NCI-H510A treated with DMSO at 0.1 percent for 48 hours (cell line): ENCODE measurements around the gene H2BK1.
A peak's percentile ranks its signal among the peaks of the same experiment; 100 is the strongest.

Experiments
- DNase-seq: peaks from one replicate; lab custom pipeline; 2025; lab: John Stamatoyannopoulos, UW

Gene H2BK1

DNA sequence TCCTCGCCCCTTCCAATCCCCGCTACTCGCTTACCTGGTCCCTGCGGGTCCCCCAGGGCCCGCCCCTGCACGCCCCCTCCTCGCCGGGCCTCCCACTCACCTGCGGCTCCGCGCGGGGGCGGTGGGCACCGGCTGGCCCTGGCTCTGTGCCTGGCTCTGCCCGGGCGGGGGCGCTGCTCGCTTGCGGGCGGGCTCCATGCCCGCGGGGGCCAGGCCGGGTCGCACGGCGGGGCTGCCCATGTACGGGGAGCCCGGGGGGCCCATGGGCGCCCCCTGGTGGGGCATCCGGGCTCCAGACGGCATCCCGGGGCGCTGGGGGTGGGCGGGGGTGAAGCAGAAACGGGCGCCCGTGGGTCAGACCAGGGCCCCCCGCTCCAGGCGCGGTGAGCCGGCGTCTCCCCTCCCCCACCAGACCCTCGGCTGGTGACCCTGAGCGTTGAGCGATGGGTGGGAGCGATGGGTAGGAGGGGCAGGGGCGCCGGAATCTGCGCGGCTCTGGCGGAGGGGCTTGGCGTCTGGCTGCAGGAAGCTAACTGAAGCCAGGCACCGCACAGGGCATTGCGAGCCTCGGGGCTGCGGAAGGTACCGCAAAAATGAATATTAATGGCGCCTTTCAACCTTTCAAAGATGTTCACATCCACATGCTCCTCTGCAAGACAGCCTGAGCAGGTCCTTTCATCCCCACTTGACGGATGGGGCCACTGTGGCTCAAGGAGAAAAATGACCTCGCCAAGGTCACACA is 35.2 kb upstream of the H2BK1 start:
- no peak for DNase-seq

DNA sequence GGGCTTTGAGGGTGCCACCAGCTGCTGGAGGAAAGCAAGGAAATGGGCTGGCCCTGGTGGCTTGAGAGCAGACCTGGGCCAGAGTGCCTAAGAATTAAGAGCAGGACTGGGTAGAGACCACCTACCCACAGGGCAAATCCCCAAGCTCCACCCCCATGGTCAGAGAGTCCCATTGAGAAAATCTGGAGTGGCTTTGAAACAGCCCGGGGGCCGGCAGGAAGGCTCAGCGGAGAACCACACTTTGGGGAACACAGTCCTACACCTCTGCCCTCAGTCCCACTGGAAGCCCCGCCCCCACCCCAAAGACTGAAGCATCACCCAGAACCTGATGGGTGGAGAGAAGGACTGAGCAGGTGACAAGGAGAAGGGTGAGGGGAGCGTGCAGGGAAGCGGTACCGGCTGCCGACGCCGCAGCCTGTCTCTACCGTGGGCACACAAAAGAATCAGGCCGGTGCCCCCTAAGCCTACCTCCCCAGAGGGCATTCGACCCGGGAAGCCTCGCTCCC is 34.6 kb upstream of the H2BK1 start:
- no peak for DNase-seq

- peak; percentile 34 for DNase-seq
Measured at GRCh38 chr7:151244196-151244840, 34.0 kb upstream of the H2BK1 start.

DNA sequence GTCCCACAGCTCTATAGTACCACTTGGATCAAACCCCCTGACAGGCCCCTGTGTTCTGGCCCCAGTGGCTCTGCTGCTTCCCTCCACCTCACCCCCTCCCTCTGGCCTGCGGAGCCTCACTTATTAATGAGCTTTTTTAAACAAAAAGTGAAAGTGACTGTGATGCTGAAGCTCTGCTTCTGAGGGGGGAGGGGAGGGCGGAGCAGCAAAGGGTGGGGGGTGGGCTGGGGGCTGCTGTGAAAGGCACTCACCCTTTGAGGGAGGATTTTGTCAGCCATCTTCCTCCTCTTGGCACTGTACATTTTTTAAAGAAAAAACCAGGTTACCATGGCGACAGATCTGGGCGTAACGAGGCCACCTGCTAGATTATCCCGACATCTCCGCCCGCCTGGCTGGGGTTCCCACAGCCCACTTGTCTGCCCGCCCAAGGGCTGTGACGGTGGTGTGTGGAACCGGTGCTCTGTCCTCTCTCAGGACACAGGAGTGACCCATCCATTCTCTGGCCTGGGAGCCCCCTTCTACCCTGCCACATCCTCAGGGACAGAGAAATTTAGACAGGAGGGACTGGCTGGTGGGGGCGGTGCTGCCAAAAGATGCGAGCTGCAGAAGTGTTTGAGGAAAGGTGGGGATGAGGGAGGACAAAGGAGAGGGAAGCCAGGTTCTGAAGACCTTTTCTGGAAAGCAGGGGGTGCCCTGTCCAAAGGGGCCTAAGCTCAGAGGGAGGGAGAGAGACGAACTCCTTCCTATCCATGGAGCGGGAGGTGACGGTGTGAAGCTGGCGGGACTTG is 33.3 kb upstream of the H2BK1 start:
- DNase-seq = no peak

DNA sequence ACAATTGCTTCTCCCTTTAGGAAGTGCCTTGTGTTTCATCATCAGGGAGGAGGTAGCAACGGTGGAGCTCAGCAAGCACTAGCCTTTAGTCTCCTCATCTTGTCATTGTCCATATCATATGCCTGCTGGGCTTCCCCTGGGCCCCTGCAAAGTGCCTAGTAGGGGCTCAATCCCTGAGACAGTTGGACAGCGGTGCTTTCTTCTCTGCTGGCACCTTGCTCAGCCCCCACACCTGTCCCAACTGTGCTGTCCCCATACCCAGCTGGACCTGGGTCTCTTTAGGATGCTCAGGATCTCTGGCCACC is 32.7 kb upstream of the H2BK1 start:
- DNase-seq = no peak

- DNase-seq = no peak
Measured at GRCh38 chr7:151242159-151243044, 32.1 kb upstream of the H2BK1 start.

GRCh38 chr7:151241755-151242096 is 31.4 kb upstream of the H2BK1 start:
- DNase-seq = no peak

DNA sequence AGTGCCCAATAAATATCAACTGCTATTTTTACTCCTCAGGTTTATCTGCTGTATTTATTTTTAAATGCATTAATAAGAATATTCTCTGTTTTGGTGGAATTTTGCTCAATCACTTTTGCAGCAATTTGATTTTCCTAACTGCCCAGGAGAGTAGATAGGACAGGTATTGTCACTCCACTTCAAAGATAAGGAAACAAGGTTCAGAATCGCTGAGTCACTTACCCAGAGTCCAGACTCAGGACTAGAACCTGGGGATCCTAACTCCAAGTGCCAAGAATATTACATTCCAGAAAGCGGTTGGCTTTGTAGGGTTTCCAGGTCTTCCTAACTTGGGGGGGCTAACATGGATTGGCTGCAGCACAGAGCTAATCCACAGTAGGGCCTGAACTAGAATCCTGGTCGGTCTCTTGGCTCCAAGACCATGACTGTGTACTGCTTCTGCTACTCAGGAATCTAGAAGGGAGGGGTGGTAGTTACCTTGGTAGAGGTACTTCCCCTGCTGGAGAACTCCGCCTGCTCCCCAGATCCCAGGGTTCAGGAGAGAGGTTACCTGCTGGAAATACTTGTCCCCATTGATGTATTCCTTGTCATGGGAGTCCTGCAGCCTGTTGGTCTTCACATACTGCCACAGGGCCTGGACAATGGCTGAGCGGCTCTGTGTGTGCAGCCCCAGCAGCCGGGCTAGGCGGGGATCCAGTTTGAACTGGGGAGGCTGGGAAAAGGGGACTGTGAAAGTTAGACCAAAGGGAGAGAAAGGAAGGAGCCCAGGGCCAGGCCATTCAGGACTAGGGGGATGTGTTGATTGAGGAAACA is 30.9 kb upstream of the H2BK1 start:
- DNase-seq = no peak

- DNase-seq = no peak
Measured at GRCh38 chr7:151240536-151240935, 30.2 kb upstream of the H2BK1 start.

GRCh38 chr7:151239837-151240459 is 29.7 kb upstream of the H2BK1 start:
- DNase-seq = no peak

DNA sequence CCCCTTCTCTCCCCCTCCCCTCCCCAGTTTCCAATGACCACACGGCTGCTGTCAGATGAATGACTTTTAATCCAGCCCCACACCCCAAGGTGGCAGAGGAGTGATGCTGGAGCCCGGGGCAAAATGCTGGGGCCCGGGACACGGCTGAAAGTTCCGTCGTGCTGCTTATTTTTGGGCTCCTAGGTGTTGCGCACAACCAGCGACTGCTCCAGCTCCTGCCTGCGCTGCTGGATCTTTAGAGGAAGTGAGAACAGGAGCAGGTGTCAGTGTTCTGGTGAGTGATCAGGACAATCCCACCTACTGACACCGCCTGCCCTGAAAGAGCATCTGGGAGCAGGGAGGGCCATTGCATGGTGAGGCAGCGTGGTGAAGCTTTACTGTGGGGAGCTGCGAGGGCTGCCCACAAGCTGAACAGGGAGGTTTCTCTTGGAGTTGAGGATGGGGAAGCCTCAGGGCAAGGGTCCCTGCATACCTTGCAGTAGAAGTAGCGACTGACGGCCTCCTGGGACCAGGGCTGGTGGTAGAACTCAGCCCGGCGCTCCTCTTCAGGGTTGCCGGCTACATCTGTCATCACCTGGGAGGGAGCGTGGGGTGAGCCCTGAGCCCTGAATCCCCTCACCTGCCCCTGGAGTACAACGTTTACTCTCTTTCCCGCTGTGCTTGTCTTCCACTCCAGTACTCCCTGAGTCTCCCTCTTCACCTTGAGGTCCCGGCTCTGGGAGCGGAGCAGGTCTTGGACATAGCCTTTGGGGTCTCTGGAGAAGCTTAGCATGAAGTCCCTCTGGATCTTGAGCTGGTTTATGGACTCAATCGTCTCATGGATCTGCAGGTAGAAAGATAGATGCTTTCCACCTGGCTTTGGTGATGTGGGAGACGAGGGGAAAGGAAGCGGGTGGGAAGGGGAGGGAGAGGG is 28.9 kb upstream of the H2BK1 start:
- no peak for DNase-seq

GRCh38 chr7:151238190-151238810 is 28.0 kb upstream of the H2BK1 start:
- no peak for DNase-seq

DNA sequence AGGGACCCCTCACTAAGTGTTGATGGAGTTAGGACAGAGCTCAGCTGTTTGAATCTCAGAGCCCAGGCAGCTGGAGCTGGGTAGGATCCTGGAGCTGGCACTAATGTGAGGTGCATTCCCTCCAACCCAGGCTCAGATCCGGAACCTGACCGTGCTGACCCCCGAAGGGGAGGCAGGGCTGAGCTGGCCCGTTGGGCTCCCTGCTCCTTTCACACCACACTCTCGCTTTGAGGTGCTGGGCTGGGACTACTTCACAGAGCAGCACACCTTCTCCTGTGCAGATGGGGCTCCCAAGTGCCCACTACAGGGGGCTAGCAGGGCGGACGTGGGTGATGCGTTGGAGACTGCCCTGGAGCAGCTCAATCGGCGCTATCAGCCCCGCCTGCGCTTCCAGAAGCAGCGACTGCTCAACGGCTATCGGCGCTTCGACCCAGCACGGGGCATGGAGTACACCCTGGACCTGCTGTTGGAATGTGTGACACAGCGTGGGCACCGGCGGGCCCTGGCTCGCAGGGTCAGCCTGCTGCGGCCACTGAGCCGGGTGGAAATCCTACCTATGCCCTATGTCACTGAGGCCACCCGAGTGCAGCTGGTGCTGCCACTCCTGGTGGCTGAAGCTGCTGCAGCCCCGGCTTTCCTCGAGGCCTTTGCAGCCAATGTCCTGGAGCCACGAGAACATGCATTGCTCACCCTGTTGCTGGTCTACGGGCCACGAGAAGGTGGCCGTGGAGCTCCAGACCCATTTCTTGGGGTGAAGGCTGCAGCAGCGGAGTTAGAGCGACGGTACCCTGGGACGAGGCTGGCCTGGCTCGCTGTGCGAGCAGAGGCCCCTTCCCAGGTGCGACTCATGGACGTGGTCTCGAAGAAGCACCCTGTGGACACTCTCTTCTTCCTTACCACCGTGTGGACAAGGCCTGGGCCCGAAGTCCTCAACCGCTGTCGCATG is 27.2 kb upstream of the H2BK1 start:
- DNase-seq = no peak

GRCh38 chr7:151236406-151236805 is 26.1 kb upstream of the H2BK1 start:
- DNase-seq = no peak

- DNase-seq = no peak
Measured at GRCh38 chr7:151235091-151235787, 25.0 kb upstream of the H2BK1 start.

DNA sequence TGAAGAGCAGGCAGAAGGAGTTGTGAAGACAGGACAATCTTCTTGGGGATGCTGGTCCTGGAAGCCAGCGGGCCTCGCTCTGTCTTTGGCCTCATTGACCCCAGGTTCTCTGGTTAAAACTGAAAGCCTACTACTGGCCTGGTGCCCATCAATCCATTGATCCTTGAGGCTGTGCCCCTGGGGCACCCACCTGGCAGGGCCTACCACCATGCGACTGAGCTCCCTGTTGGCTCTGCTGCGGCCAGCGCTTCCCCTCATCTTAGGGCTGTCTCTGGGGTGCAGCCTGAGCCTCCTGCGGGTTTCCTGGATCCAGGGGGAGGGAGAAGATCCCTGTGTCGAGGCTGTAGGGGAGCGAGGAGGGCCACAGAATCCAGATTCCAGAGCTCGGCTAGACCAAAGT is 23.5 kb upstream of the H2BK1 start:
- DNase-seq = no peak

- DNase-seq = no peak
Measured at GRCh38 chr7:151232917-151233701, 22.8 kb upstream of the H2BK1 start.
